ENCODE results near the gene SORCS3. TPM values are rescaled to one million over a fixed set of nuclear protein-coding genes. Genes with fewer than 3 reads are reported as not detected.

SORCS3 gene
- total RNA-seq, 1 experiment from 2014 or later = 0.04 TPM

DNA sequence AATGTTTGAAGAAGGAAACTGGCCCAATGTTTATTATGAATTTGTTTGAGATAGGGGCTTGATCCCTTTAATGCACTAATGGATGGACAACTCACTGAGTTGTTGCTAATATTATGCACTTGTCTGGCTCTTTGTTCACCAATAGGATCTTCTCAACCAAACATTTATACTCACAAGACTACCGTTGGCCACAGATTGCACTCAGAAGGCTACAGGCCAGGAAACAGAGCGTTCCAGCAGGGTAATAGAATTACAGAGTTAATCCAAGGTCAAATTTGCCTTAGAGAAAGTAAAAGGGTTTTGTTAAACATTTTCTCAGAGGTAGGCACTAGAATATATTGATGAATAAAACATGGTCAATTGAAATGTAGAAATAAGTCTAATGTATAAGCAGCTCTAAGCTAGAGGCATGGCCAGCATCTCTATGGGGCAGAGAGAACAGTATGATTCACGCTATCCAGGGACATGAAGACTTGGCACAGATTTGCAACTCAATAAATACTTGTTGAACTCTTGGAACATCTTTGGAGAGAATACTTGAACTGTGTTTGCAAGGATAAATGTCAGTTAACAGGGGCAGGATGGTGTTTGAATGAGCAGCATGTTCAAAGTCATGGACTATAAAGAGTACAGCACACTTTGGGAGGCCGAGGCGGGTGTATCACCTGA is 606.9 kb downstream of the SORCS3 start:
- Histone ChIP-seq H3T11ph (ENCODE audit: low read length) (no peak overlapping the region), H4K91ac (ENCODE audit: insufficient read length, low read depth, low read length) (no peak overlapping the region), H3K79me1 (ENCODE audit: insufficient read depth, low read depth, low read length, poor library complexity, severe bottlenecking) (no peaks in the 10 kb centered on the region), H3K14ac (ENCODE audit: insufficient read depth, low read length) (no peak overlapping the region), H4K20me1 (ENCODE audit: control insufficient read depth, insufficient read depth, insufficient read length) (no peaks in the 10 kb centered on the region), H3K4me1 (ENCODE audit: insufficient read depth, low read length) (no peaks in the 10 kb centered on the region; the same call in 1 of the 2 replicates), H3K27ac (ENCODE audit: insufficient read length, low read depth, low read length) (no peak overlapping the region), H2BK120ac (ENCODE audit: low read depth, low read length, poor library complexity, severe bottlenecking) (no peak overlapping the region), H2BK15ac (ENCODE audit: low read depth, low read length) (no peak overlapping the region), H4K8ac (replicated peaks; ENCODE audit: insufficient read length, low read depth, low read length) (no peak overlapping the region), H3K23ac (ENCODE audit: insufficient read length, low read depth, low read length) (no peak overlapping the region), H3K27me3 (ENCODE audit: insufficient read depth, low read length) (no peaks in the 10 kb centered on the region), H3K4ac (ENCODE audit: low read depth, low read length) (no peak overlapping the region), H3K56ac (ENCODE audit: insufficient read length, low read depth, low read length) (no peak overlapping the region), H2BK12ac (ENCODE audit: insufficient read length, low read depth, low read length) (no peak overlapping the region), H3K23me2 (ENCODE audit: insufficient read length, low read depth, low read length, poor library complexity, severe bottlenecking) (no peaks in the 10 kb centered on the region), H2AFZ (ENCODE audit: low read length) (no peak overlapping the region), H3K18ac (ENCODE audit: insufficient read length, low read depth, low read length) (no peak overlapping the region), H3K4me2 (ENCODE audit: insufficient read depth, insufficient read length, low read length) (no peak overlapping the region), H3K9me3 (ENCODE audit: control insufficient read depth, low read depth, low read length) (no peaks in the 10 kb centered on the region), H3K79me2 (ENCODE audit: insufficient read depth, low read length) (no peaks in the 10 kb centered on the region), H2BK5ac (ENCODE audit: insufficient read length, low read length) (no peak overlapping the region), H2BK20ac (ENCODE audit: low read depth, low read length, poor library complexity, severe bottlenecking) (no peak overlapping the region), H4K5ac (ENCODE audit: insufficient read length, low read depth, low read length) (no peak overlapping the region), H2AK5ac (ENCODE audit: insufficient read length, low read length) (no peak overlapping the region), H3K9ac (ENCODE audit: extremely low read depth, insufficient read length, low read length) (no peak overlapping the region)
- no peak for DNase-seq
- TF ChIP-seq CTCF (conservative IDR thresholded peaks at IDR 0.05) = no peak
- WGBS (ENCODE audit: extremely low coverage, insufficient read length, low lambda C conversion rate) = no CpG with 5 or more reads among the region's 5 CpGs
- H3K9me3 Mint-ChIP-seq = no peaks in the 10 kb centered on the region
- H3K4me3 Mint-ChIP-seq = no peak overlapping the region
- H3K27ac Mint-ChIP-seq = no peak overlapping the region
- peaks cover 5% of the 10 kb centered on the region in 2 experiments; a peak in 2 of 4 replicates for H3K4me1 Mint-ChIP-seq
- no peaks in the 10 kb centered on the region; the same call in 1 of the 2 replicates for H3K27me3 Mint-ChIP-seq (ENCODE audit: low read depth)
- H3K36me3 Mint-ChIP-seq (ENCODE audit: insufficient read depth in 1 of 3, low read depth in 3 of 3) = peaks cover 0 to 2% (median 0%) of the 10 kb centered on the region in 3 experiments; a peak in 2 of 7 replicates

Measured in H9 (cell line).